Gastrocnemius medialis (tissue), 4 donors: ENCODE data around the gene MAU2.
A peak's percentile ranks its signal among the peaks of the same experiment; 100 is the strongest.

Experiments used
- POLR2A ChIP-seq, 2 donors: fragments of 450-650 bp; IDR thresholded peaks; one replicate each; pipeline ENCODE4 v1.6.1; 2017; ENCODE audit warnings: antibody characterized with exemption in 2 of 2, mild to moderate bottlenecking in 2 of 2, moderate library complexity in 2 of 2
- TF ChIP-seq, protein P1 (sequence below), 5 experiments: fragments of 450-650 bp in 3 of 5; fragments of 200-600 bp in 2 of 5; sonication (generic) in 2 of 5; IDR thresholded peaks in 4 of 5; conservative IDR thresholded peaks in 1 of 5; 1 replicate in 4 of 5; 2 replicates in 1 of 5; pipeline ENCODE4 v1.5.1; 2016 to 2019; ENCODE audit warnings: antibody characterized with exemption in 5 of 5, mild to moderate bottlenecking in 3 of 5, moderate library complexity in 3 of 5

DNA sequence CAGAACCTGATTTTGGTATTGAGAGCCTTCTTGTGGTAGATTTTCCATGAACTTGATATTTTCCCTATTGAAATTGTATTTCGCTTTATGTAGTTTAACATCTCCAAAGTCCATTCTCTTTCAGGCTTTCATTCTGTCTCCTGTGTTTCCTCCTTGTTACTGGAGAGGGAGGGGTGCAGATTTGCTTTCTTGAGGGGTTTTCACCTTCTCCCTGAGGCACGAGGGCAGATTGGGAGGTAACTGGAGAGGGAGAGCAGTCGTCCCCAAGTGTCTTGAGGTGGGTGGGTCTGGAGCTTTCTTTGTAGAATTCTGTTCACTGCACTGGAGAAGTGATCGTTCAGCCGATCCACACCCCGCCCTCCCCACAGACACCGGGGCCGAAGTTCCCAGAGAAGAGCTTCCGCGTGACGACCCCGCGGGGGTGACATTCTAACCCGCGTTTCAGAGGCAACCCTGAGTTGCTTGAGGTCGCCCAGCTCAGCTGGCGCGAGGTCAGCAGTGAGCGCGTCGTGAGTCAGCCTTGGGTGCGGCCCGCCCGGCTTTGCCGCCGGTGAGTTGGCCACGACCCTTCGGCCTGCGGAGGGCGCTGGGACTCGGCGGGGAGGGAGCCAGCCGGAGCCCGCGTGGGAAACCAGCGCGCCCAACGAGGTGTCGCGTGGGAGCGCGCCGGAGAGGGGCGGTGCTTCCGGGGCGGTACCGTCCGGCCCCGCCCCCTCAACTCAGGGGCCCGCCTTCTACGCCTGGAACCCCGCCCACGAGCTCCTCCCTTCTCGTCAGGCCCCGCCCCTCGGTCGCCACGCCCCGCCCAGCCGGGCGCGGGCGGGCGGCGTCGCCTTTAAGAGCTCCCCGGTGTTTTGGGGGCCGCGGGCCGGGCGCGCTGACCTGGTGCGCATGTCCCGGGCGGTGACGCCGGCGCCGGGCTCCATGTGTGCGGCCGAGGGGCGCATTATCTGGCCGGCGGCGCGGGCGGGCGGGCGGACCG is 84.5 kb downstream of the MAU2 start, which contains the start of gene GATAD2A:
- TF ChIP-seq POLR2A (IDR thresholded peaks at IDR 0.05) = peak; percentile 76 to 77
- TF ChIP-seq, protein P1, sequence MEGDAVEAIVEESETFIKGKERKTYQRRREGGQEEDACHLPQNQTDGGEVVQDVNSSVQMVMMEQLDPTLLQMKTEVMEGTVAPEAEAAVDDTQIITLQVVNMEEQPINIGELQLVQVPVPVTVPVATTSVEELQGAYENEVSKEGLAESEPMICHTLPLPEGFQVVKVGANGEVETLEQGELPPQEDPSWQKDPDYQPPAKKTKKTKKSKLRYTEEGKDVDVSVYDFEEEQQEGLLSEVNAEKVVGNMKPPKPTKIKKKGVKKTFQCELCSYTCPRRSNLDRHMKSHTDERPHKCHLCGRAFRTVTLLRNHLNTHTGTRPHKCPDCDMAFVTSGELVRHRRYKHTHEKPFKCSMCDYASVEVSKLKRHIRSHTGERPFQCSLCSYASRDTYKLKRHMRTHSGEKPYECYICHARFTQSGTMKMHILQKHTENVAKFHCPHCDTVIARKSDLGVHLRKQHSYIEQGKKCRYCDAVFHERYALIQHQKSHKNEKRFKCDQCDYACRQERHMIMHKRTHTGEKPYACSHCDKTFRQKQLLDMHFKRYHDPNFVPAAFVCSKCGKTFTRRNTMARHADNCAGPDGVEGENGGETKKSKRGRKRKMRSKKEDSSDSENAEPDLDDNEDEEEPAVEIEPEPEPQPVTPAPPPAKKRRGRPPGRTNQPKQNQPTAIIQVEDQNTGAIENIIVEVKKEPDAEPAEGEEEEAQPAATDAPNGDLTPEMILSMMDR (IDR thresholded peaks at IDR 0.05 in 4 of 5, conservative IDR thresholded peaks at IDR 0.05 in 1 of 5) = peak in 3 of 5 experiments; percentile 41 to 48 (median 41)
